ENCODE data around the gene KIAA0319L. TPM values are rescaled to one million over a fixed set of nuclear protein-coding genes. Genes with fewer than 3 reads are reported as not detected.
A peak's percentile ranks its signal among the peaks of the same experiment; 100 is the strongest.

The KIAA0319L gene
- total RNA-seq, 2 experiments from 2014 or later = 26.5 to 28.1 TPM

GRCh38 chr1:35430762-35431161, 126.4 kb downstream of the KIAA0319L start:
- ChIA-PET POLR2A (interaction anchor here (0.8 kb wide), 1 partner anchor 16 kb away, joined by 4 read pairs; no protein-coding TSS in a partner anchor), CTCF (interaction anchor here (0.8 to 2.5 kb wide), 2 partner anchors 20 to 250 kb away, joined by 3 to 9 read pairs; no protein-coding TSS in a partner anchor)
- no peaks in the 10 kb centered on the region for H3K9me3 Mint-ChIP-seq (ENCODE audit: low read depth)
- no peak for DNase-seq
- peaks cover 21% of the 10 kb centered on the region for H3K4me1 Mint-ChIP-seq
- H3K4me3 Mint-ChIP-seq = no peak overlapping the region
- peaks cover 29% of the 10 kb centered on the region for H3K36me3 Mint-ChIP-seq (ENCODE audit: low read depth)
- peak overlapping the region; percentile 75 for H3K27ac Mint-ChIP-seq
- no peaks in the 10 kb centered on the region for H3K27me3 Mint-ChIP-seq
- ATAC-seq = peak; percentile 1
- intact Hi-C loops (cut with DNase I, micrococcal nuclease) = no loop called here

DNA sequence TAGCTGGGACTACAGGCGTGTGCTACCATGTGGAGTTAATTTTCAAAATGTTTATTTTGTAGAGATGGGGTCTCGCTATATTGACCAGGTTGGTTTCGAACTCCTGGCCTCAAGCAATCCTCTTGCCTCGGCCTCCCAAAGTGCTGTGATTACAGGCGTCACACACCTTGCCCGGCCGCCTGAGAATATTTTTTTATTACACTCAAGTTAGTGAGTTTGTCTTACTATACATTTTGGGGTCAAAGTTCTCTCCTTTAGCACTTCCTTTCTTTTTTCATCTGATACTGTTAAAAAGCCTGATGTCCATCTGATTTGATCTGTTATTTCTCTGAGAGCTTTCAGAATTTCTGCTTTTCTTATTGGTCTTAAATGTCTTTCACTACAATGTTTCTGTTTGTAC, 128.8 kb downstream of the KIAA0319L start:
- H3K27ac Mint-ChIP-seq = no peak overlapping the region
- no peaks in the 10 kb centered on the region for H3K27me3 Mint-ChIP-seq
- ChIA-PET POLR2A (no interaction called here), CTCF (no interaction called here)
- intact Hi-C loops (cut with DNase I, micrococcal nuclease) = no loop called here
- H3K4me3 Mint-ChIP-seq = no peak overlapping the region
- no peak for DNase-seq
- no peak for ATAC-seq
- H3K36me3 Mint-ChIP-seq (ENCODE audit: low read depth) = peaks cover 19% of the 10 kb centered on the region
- H3K9me3 Mint-ChIP-seq (ENCODE audit: low read depth) = no peaks in the 10 kb centered on the region
- H3K4me1 Mint-ChIP-seq = peaks cover 21% of the 10 kb centered on the region

DNA sequence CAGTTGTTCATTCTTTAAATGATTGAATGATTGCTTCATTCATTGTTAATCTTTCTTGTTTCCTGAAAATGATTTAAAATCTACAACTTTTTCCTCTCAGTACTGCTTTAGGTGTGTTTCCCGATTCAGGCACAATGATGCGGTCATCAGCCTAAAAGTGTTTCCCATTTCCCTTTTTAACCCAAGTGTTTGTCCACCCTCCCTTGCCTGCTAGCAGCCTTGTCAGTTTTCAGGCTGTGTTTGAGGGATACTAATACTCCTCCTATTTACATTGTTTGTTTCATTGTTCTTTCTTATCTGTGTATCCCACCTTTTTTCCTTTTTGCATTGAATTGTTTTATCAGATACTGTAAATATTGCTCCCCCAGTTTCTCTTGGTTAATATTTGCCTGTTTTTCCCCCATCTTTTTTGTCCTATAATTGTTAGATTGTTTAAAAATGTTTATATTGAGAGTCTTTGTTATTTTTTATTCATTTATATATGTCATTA, 131.1 kb downstream of the KIAA0319L start:
- Mint-ChIP-seq H3K36me3 (ENCODE audit: low read depth) (peaks cover 11% of the 10 kb centered on the region), H3K4me1 (peaks cover 11% of the 10 kb centered on the region), H3K4me3 (no peak overlapping the region), H3K9me3 (ENCODE audit: low read depth) (no peaks in the 10 kb centered on the region), H3K27me3 (no peaks in the 10 kb centered on the region), H3K27ac (no peak overlapping the region)
- intact Hi-C loops (cut with DNase I, micrococcal nuclease) = no loop called here
- ChIA-PET POLR2A (no interaction called here), CTCF (no interaction called here)
- DNase-seq (no peak), ATAC-seq (no peak)

DNA sequence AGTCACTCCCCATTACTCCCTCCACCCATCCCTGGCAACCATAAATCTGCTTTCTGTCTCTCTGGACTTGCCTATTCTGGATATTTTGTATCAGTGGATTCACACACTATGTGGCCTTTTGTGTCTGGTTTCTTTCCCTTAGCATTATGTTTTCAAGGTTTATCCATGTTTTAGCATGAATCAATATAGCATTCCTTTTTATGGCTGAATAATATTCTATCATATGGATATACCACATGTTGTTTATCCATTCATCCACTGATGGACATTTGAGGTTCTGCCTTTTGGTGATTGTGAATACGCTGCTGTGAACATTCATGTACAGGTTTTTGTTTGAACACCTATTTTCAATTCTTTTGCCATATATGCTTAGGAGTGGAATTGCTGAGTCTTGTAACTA, 148.3 kb downstream of the KIAA0319L start:
- Mint-ChIP-seq H3K27me3 (no peaks in the 10 kb centered on the region), H3K9me3 (ENCODE audit: low read depth) (no peaks in the 10 kb centered on the region), H3K27ac (no peak overlapping the region), H3K4me3 (no peak overlapping the region), H3K36me3 (ENCODE audit: low read depth) (peaks cover 35% of the 10 kb centered on the region), H3K4me1 (no peaks in the 10 kb centered on the region)
- no peak for ATAC-seq
- ChIA-PET POLR2A (interaction anchor here (0.5 kb wide), 1 partner anchor 223 kb away, joined by 3 read pairs; no protein-coding TSS in a partner anchor), CTCF (no interaction called here)
- intact Hi-C loops (cut with DNase I, micrococcal nuclease) = no loop called here
- no peak for DNase-seq

DNA sequence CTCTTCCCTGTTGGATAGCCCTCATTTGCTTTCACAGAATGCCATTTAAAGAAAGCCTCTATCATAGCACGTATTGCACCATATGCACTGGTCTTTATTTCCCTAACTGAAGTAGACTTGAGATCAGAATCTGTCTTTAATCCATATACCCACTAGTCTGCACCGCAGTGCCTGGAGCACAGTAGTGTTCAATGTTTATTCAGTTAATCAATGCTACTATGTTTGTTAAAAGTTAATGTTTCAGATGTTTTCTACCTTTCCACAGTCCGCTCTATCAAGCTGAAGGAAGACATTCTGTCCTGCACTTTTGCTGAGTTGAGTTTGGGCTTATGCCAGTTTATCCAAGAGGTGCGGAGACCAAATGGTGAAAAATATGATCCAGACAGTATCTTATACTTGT, 149.5 kb downstream of the KIAA0319L start:
- Mint-ChIP-seq H3K36me3 (ENCODE audit: low read depth) (peaks cover 36% of the 10 kb centered on the region), H3K9me3 (ENCODE audit: low read depth) (no peaks in the 10 kb centered on the region), H3K27me3 (no peaks in the 10 kb centered on the region), H3K4me1 (no peaks in the 10 kb centered on the region), H3K27ac (no peak overlapping the region), H3K4me3 (no peak overlapping the region)
- intact Hi-C loops (cut with DNase I, micrococcal nuclease) = no loop called here
- ATAC-seq (no peak), DNase-seq (no peak)
- ChIA-PET CTCF (no interaction called here), POLR2A (no interaction called here)

GRCh38 chr1:35406103-35406502, 151.1 kb downstream of the KIAA0319L start:
- Mint-ChIP-seq H3K4me1 (no peaks in the 10 kb centered on the region), H3K27ac (no peak overlapping the region), H3K36me3 (ENCODE audit: low read depth) (peaks cover 42% of the 10 kb centered on the region), H3K9me3 (ENCODE audit: low read depth) (no peaks in the 10 kb centered on the region), H3K27me3 (no peaks in the 10 kb centered on the region), H3K4me3 (no peak overlapping the region)
- ChIA-PET CTCF (no interaction called here), POLR2A (no interaction called here)
- ATAC-seq = no peak
- intact Hi-C loops (cut with DNase I, micrococcal nuclease) = no loop called here
- no peak for DNase-seq

DNA sequence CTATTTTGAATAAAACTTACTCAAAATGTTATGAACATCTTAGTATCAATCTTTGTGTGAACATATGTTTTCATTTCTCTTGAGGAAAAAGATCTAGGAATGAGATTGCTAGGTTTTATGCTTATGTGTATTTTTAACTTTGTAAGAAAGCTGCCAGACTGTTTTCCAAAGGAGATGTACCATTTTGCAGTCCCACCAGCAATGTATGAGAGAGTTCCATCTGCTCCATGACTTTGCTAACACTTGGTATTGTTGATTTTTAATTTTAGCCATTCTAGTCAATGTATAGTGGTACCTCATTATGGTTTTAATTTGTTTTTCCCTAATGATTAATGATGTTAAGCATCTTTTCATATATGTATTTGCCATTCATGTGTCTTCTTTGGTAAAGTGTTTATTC, 156.2 kb downstream of the KIAA0319L start:
- H3K4me3 Mint-ChIP-seq = no peak overlapping the region
- intact Hi-C loops (cut with DNase I, micrococcal nuclease) = no loop called here
- CTCF ChIA-PET = interaction anchor here (1.3 kb wide), 1 partner anchor 13 kb away, joined by 3 read pairs; no protein-coding TSS in a partner anchor
- H3K27me3 Mint-ChIP-seq = no peaks in the 10 kb centered on the region
- H3K27ac Mint-ChIP-seq = no peak overlapping the region
- H3K4me1 Mint-ChIP-seq = peaks cover 7% of the 10 kb centered on the region
- peaks cover 35% of the 10 kb centered on the region for H3K36me3 Mint-ChIP-seq (ENCODE audit: low read depth)
- ATAC-seq (no peak), DNase-seq (no peak)
- POLR2A ChIA-PET = no interaction called here
- no peaks in the 10 kb centered on the region for H3K9me3 Mint-ChIP-seq (ENCODE audit: low read depth)

- no peak overlapping the region for H3K4me3 Mint-ChIP-seq
- no peak overlapping the region for H3K27ac Mint-ChIP-seq
- DNase-seq (no peak), ATAC-seq (peak; percentile 51)
- intact Hi-C loops (cut with DNase I, micrococcal nuclease) = no loop called here
- H3K9me3 Mint-ChIP-seq (ENCODE audit: low read depth) = no peaks in the 10 kb centered on the region
- peaks cover 7% of the 10 kb centered on the region for H3K4me1 Mint-ChIP-seq
- H3K27me3 Mint-ChIP-seq = no peaks in the 10 kb centered on the region
- POLR2A ChIA-PET = interaction anchor here (0.6 to 0.7 kb wide), 2 partner anchors 327 to 586 kb away, joined by 3 read pairs; no protein-coding TSS in a partner anchor
- CTCF ChIA-PET = interaction anchor here (2.0 kb wide), 1 partner anchor 170 kb away, joined by 5 read pairs; no protein-coding TSS in a partner anchor
- peaks cover 39% of the 10 kb centered on the region for H3K36me3 Mint-ChIP-seq (ENCODE audit: low read depth)
These were observed 158.5 kb downstream of the KIAA0319L start for GRCh38 chr1:35398739-35399138.

GRCh38 chr1:35394386-35394785, 162.8 kb downstream of the KIAA0319L start:
- Mint-ChIP-seq H3K27ac (peak overlapping the region; percentile 51), H3K9me3 (ENCODE audit: low read depth) (no peaks in the 10 kb centered on the region), H3K27me3 (no peaks in the 10 kb centered on the region), H3K4me1 (peaks cover 7% of the 10 kb centered on the region), H3K4me3 (no peak overlapping the region), H3K36me3 (ENCODE audit: low read depth) (peaks cover 31% of the 10 kb centered on the region)
- CTCF ChIA-PET = interaction anchor here (0.9 kb wide), 1 partner anchor 59 kb away, joined by 7 read pairs; no protein-coding TSS in a partner anchor
- ATAC-seq = no peak
- POLR2A ChIA-PET = interaction anchor here (0.6 kb wide), 1 partner anchor 347 kb away, joined by 4 read pairs; no protein-coding TSS in a partner anchor
- intact Hi-C loops (cut with DNase I, micrococcal nuclease) = no loop called here
- no peak for DNase-seq

GRCh38 chr1:35390600-35391494, 166.4 kb downstream of the KIAA0319L start:
- intact Hi-C loops (cut with DNase I, micrococcal nuclease) = no loop called here
- H3K27me3 Mint-ChIP-seq = no peaks in the 10 kb centered on the region
- CTCF ChIA-PET = no interaction called here
- ATAC-seq = no peak
- no peaks in the 10 kb centered on the region for H3K4me1 Mint-ChIP-seq
- H3K27ac Mint-ChIP-seq = no peak overlapping the region
- H3K36me3 Mint-ChIP-seq (ENCODE audit: low read depth) = peaks cover 21% of the 10 kb centered on the region
- DNase-seq = no peak
- H3K4me3 Mint-ChIP-seq = no peak overlapping the region
- H3K9me3 Mint-ChIP-seq (ENCODE audit: low read depth) = no peaks in the 10 kb centered on the region
- POLR2A ChIA-PET = no interaction called here

GRCh38 chr1:35386959-35387358, 170.2 kb downstream of the KIAA0319L start:
- H3K4me1 Mint-ChIP-seq = no peaks in the 10 kb centered on the region
- no peaks in the 10 kb centered on the region for H3K9me3 Mint-ChIP-seq (ENCODE audit: low read depth)
- no peak overlapping the region for H3K4me3 Mint-ChIP-seq
- H3K27ac Mint-ChIP-seq = no peak overlapping the region
- DNase-seq = no peak
- intact Hi-C loops (cut with DNase I, micrococcal nuclease) = no loop called here
- ChIA-PET POLR2A (interaction anchor here (0.6 kb wide), 1 partner anchor 671 kb away, joined by 5 read pairs; no protein-coding TSS in a partner anchor), CTCF (interaction anchor here (1.1 kb wide), 1 partner anchor 64 kb away, joined by 3 read pairs; no protein-coding TSS in a partner anchor)
- ATAC-seq = no peak
- H3K36me3 Mint-ChIP-seq (ENCODE audit: low read depth) = peaks cover 13% of the 10 kb centered on the region
- H3K27me3 Mint-ChIP-seq = no peaks in the 10 kb centered on the region

GRCh38 chr1:35386290-35386689, 170.9 kb downstream of the KIAA0319L start:
- POLR2A ChIA-PET = interaction anchor here (0.6 kb wide), 1 partner anchor 672 kb away, joined by 5 read pairs; no protein-coding TSS in a partner anchor
- Mint-ChIP-seq H3K27ac (no peak overlapping the region), H3K36me3 (ENCODE audit: low read depth) (peaks cover 13% of the 10 kb centered on the region), H3K27me3 (no peaks in the 10 kb centered on the region), H3K4me1 (no peaks in the 10 kb centered on the region), H3K4me3 (no peak overlapping the region), H3K9me3 (ENCODE audit: low read depth) (no peaks in the 10 kb centered on the region)
- intact Hi-C loops (cut with DNase I, micrococcal nuclease) = no loop called here
- DNase-seq (no peak), ATAC-seq (no peak)
- CTCF ChIA-PET = no interaction called here
